ENCODE results near the gene CDCA7L.
A peak's percentile ranks its signal among the peaks of the same experiment; 100 is the strongest.

CDCA7L gene, protein sequence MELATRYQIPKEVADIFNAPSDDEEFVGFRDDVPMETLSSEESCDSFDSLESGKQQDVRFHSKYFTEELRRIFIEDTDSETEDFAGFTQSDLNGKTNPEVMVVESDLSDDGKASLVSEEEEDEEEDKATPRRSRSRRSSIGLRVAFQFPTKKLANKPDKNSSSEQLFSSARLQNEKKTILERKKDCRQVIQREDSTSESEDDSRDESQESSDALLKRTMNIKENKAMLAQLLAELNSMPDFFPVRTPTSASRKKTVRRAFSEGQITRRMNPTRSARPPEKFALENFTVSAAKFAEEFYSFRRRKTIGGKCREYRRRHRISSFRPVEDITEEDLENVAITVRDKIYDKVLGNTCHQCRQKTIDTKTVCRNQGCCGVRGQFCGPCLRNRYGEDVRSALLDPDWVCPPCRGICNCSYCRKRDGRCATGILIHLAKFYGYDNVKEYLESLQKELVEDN

DNA sequence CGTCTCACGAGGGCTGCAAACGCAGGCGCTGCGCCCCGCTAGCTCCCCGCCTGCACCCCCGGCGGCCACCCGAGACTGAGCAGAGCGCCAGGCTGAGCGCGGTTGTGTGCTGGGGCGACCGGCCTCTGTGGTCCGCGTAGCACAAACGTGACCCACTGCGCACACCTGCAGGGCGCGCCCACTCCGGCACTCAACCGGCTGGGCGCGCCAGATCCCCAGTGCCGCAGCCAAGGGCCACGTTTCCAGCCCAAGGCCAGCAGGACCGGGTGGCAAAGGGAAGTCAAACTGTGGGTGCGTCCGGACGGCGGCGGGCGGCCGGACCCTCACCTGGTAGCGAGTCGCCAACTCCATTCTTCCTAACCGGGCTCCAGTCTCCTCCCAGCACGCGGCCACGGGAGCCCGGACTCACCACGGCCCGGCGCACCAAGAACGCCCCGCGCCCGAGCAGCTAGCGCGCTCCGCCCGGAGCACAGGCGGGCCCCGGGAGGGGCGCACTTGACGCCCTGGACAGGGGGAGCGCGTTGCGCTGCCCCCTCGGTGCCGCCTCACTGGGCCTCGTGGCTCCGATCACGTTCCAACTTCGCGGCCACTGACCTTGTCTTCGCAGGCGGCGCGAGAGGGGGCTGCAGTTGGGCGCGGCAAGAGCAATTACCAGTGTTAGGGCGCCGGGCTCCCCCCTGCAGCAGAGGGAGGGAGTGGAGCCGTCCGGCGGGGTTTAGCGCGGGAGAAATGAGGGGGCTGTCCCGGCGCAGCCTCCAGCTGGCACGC is at the start of gene CDCA7L:
TSS of gene CDCA7L (minus strand) at position 446 of the 768 bp plus-strand sequence. CDS start at position 351, 95 bp downstream.
- peak; percentile 16 for DNase-seq (ENCODE audit: low read depth)

DNA sequence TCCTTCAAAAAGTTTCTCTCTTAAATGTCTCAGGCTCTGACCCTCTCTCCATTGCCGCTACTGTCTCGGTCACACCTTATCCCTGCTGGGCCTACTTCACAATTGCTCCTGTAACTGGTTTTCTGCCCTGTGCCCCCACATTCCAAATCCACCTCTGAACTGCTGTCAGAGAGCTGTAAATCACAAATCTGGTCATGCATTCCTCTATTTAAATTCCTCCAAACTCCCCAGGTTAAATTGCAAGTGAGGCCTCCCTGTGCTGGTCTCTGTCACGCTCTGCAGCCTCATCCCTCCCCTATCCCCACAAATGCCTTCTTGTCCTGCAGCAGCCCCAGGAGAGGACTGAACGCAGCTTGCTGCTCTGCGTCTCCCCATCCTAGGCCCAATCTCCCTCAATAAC is 40.4 kb upstream of the CDCA7L start:
- DNase-seq (ENCODE audit: low read depth): no peak

DNA sequence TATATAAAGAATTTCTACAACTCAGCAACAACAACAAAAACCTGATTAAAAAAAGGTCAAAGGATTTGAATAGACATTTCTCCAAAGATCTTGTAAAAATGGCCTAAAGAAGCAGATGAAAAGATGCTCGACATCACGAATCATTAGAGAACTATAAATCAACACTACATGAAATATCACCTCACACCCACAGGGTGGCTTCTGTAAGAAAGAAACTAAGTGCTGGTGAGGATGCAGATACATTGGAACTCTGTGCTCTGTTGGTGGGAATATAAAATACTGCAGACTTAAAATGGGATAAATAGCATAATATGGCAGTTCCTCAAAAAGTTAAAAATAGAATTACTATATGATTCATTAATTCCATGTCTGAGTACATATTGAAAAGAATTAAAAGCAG is 38.3 kb upstream of the CDCA7L start:
- DNase-seq (ENCODE audit: low read depth): no peak

- no peak for DNase-seq (ENCODE audit: low read depth)
Measured at GRCh38 chr7:21983056-21983455, 37.4 kb upstream of the CDCA7L start.

GRCh38 chr7:21981524-21981923 is 35.8 kb upstream of the CDCA7L start:
- no peak for DNase-seq (ENCODE audit: low read depth)

DNA sequence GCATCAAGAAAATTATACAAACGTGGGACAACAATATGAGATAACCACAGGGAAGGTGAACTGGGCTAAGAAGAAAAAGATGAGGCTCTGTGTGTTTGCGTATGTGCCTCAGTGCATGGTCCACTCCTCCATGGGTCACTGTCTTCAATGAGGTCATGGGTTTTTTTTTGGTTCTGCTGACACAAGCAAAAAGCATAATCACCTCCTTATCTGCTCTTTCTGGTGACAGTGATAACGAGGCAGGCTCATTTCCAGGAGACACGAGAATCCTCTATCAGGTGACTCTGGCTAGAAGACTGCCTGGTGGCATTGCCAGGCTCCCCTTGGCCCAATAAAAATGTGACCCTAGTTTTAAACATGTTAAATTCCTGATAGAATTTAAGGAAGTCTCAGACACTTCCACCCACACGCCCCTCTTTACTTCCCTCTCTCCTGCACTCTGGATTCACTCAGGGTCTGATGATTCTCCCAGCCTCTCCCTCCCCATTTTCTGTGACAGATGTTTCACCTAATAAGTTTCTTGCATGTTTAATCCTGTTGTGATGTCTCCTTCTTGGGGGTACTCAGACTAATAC is 35.3 kb upstream of the CDCA7L start:
- no peak for DNase-seq (ENCODE audit: low read depth)

DNA sequence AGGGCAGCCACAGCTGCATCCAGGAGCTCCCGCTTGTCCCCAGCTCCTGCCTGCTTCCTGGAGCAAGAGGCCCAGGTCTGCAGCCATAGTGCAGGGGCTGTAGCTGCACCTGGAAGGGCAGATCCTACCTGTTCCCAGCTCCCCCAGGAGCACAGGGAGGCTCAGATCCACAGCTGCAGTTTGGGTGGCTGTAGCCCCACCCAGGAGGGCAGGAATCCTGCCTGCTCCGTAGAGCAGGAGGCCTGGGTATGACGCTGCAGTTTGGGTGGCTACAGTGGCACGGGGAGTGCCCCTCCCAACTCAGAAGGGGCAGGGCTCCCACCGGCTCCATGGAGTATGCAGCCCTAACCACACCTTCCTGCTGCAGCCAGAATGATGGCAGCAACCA is 26.7 kb upstream of the CDCA7L start:
- no peak for DNase-seq (ENCODE audit: low read depth)

DNA sequence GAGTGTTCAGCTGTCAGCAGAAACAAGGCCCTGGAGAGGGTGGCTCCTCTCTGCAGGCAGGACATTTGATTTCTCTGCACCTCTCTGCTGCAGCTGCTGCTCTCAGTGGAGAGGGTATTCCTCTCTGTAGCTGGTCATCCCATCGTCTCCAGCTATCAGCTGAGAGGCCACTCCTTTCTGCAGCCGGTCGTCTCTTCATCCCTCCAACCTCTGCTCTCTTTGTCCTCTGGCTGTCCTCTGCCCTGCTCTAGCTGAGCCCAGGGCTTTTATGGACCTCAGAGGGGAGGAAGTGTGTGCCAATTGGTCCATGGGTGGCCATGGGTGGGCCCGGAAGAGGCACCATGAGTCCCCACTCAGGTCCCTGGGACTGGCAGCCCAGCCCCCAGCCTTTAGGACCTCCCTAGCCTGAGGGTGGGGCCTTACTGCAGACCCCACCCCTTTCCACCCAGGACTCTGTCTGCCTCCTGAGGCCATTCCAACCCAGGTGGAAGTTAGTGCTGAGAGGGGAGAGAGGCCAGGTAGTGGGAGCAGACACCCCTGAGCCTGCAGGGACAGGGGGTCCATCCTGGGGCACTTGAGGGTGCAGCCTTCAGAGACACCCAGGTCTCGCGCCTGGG is 26.2 kb upstream of the CDCA7L start:
- DNase-seq (ENCODE audit: low read depth): no peak

DNA sequence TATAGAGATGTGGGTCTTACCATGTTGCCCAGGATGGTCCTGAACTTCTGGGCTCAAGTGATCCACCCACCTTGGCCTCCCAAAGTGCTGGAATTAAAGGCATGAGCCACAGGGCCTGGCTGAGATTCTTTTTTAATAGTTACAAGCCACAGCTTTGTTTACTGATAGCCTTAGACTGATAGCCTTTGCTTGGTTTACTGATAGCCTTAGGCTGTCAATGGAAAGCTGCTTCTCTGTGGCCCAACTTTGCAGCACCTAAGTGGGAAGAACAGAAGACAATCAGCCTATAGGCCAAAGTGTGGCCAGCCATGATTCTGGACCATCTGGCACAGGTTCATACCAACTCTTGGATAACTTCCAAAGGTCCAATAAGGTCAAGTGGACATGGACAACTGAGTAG is 24.1 kb upstream of the CDCA7L start:
- no peak for DNase-seq (ENCODE audit: low read depth)

- peak; percentile 1 for DNase-seq (ENCODE audit: low read depth)
Measured at GRCh38 chr7:21967598-21968003, 21.9 kb upstream of the CDCA7L start.

GRCh38 chr7:21966271-21966670 is 20.6 kb upstream of the CDCA7L start:
- DNase-seq (ENCODE audit: low read depth): no peak

DNA sequence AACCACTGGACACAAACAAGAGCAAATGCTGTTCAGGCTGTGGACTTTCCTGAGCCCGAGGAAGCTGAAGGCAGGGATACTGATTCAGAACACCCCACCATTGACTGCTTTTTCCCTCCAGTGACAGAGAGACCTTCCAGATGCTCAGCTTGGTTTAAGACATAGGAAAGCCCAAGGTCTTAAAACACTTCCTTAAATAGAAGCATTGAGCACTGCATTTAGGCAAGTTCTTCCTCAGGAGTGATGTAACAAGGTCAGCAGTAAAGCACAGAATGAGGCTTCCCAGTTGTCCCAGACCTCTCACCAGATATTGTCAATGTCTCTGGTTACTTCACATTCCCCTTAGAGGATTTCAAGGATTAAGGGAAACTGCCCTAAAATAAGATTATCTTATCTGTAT is 19.6 kb upstream of the CDCA7L start:
- no peak for DNase-seq (ENCODE audit: low read depth)

DNA sequence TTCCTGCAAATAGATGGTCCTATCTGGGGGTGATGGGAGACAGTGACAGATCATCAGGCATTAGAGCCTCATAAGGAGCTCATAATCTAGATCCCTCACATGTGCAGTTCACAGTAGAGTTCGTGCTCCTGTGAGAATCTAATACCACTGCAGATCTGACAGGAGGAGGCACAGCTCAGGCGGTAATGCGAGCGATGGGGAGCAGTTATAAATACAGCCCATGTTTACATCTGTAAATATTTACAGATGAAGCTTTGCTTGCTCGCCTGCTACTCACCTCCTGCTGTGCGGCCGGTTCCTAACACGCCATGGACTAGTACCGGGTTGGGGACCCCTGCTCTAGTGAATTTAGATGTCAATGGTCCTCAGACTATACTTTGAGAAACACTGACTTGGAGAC is 17.0 kb upstream of the CDCA7L start:
- DNase-seq (ENCODE audit: low read depth): no peak

DNA sequence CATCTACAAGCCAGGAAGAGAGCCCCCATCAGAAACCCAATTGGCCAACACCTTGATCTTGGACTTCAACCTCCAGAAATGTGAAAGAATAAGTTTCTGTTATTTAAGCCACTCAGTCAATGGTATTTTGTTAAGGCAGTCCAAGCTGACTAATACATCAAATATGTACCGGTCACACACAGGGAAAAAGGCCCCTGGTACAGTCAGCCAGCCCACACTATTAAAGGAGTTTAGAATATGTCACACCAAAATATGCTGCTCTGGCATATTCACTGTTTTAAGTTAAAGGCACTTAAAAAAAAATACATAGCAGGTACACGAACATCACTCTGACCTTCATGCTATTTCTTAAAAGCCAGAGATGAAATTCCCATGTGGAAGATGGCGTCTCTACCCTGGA is 15.2 kb upstream of the CDCA7L start:
- no peak for DNase-seq (ENCODE audit: low read depth)

GRCh38 chr7:21959387-21959776 is 13.7 kb upstream of the CDCA7L start:
- DNase-seq (ENCODE audit: low read depth): no peak

GRCh38 chr7:21953781-21954180 is 8.1 kb upstream of the CDCA7L start:
- DNase-seq (ENCODE audit: low read depth): no peak

DNA sequence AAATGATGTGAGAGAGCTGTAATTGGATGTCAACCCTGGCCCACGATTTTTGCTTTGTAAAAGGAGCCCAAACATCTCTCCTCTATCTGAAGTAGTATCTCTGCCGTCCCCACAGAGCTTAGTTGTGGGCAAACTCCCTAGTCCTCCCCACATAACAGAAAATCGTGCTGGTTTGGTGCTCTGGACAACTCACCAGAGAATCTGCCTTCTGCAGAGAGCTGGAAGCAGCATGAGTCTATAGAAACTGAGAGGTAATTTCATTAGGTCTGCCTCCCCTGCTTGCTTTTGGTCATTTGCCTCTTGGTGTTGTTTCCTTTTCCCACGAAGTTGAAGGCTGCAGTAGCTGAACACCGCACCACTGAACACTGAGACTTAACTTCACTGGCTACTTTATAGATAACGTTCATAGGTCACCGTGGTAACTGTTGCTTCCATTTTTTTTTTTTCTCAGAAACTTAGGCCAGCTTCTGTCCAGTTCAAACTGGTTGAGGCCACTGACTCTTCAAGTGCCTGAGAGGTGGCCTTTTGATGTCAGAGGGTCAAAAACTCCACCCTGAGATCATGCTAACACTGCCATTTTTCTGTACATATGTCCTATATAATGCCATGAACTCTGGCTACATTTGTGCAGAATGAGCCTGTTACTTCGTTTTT is 3.3 kb upstream of the CDCA7L start:
- DNase-seq (ENCODE audit: low read depth): no peak

- DNase-seq (ENCODE audit: low read depth): no peak
Measured at GRCh38 chr7:21948364-21948763, 2.7 kb upstream of the CDCA7L start.

DNA sequence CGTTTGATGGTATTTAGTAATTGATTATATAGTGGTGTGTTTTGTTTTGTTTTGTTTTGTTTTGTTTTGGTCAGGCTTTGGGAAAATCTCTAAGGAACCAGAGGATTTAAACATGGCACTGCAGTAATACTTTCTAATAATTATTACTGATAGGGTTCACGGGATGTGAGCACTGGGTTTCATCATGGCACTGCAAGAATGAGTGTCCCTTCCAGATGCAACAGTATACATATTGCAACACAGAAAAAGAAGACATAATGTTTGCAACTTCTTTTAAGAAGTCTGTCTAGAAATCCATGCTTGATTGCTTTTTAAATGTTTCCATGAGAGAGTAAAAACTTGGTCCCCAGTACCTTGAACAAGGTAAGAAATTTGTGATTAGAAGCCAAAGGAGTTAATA is 2.2 kb upstream of the CDCA7L start:
- DNase-seq (ENCODE audit: low read depth): no peak

DNA sequence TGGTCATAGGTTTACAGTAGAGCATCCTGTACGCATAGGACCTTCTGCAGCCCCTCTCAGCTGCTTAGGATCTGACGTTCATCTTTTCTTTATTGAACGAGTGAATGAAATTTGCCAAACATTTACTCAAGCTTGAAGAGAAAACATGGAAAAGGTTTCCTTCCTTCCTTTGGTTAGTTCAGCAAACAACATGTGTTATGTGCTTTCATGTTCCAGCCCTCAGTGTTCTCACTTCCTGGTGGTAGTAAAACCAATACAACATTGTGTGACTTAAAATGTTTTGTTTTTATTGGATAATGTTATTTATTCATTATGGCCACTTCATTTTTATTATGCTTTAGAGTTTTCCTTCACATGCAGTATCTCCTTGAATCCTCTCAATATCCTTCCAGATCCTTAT is 1.4 kb upstream of the CDCA7L start:
- no peak for DNase-seq (ENCODE audit: low read depth)

DNA sequence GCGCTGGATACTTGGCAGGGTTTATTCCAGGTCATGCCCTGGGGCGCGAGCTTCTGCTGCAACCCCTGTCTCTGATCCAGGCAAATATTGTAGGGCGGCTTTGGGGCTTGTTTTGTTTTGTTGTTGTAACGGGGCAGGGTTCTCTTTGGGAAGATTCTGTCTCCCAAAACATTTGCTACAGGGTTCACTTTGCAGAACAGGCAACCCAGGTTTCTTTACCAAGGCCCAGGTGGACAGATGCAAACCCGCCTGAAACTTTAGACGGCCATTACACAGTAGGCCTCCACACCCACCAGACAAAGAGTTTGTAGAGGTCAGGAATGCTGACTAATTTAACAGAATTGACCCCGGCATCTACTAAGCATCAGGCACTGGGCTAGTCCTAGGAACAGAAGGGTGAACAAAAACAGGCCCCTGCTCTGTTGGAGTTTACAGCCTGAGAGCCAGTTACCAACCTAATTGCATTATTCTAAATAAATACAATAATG is 567 bp upstream of the CDCA7L start:
- no peak for DNase-seq (ENCODE audit: low read depth)

All from activated gamma-delta T cell treated with anti-CD3 and anti-CD28 coated beads, Interleukin-2, amount 50 U/mL, for 16 hours (primary cell).